ENCODE measurements around the gene CYTL1. TPM values are rescaled to one million over a fixed set of nuclear protein-coding genes. Genes with fewer than 3 reads are reported as not detected.

CYTL1 gene
- total RNA-seq, 1 experiment from 2014 or later: not detected

DNA sequence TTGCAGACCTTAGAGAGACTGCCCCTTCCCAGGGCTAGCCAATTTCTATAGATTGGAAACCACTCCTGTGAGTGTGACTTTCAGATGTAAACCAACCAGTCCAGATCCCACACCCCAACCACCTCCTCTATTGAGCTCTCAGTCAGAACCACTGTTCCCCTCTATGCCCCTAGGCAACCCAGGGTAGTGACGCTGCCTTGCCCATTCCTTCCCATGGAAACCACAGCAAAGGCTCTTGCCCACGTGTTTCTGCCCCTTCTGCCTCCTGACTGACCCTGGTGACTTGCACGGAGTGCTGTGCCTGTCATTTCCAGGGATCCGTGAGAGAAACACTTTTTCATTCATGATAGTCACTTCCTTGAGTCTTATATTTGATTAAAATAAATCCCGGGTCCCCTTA, 32.4 kb downstream of the CYTL1 start:
- Histone ChIP-seq H4K20me1 (ENCODE audit: insufficient read depth) (no peaks in the 10 kb centered on the region), H3K27me3 (ENCODE audit: insufficient read depth, low read depth) (no peaks in the 10 kb centered on the region), H3F3A (ENCODE audit: insufficient read depth, low read depth) (peaks cover 5% of the 10 kb centered on the region), H3K9me2 (ENCODE audit: insufficient read depth) (no peaks in the 10 kb centered on the region), H3K4me3 (no peak overlapping the region), H3K9me3 (ENCODE audit: insufficient read depth, low read depth) (no peaks in the 10 kb centered on the region; the same call in 1 of the 2 replicates), H3K36me3 (ENCODE audit: low read depth) (no peaks in the 10 kb centered on the region), H3K27ac (no peak overlapping the region), H3K4me1 (replicated peaks; ENCODE audit: insufficient read depth) (peaks cover 7% of the 10 kb centered on the region), H3K79me2 (ENCODE audit: low read depth) (no peaks in the 10 kb centered on the region), H2AFZ (no peak overlapping the region), H3K4me2 (no peak overlapping the region)
- BruUV-seq (replicated peaks): no TSS peak
- TF ChIP-seq EZH2 (IDR thresholded peaks at IDR 0.05; ENCODE audit: low read depth): no peak
- TF ChIP-seq, protein P1, sequence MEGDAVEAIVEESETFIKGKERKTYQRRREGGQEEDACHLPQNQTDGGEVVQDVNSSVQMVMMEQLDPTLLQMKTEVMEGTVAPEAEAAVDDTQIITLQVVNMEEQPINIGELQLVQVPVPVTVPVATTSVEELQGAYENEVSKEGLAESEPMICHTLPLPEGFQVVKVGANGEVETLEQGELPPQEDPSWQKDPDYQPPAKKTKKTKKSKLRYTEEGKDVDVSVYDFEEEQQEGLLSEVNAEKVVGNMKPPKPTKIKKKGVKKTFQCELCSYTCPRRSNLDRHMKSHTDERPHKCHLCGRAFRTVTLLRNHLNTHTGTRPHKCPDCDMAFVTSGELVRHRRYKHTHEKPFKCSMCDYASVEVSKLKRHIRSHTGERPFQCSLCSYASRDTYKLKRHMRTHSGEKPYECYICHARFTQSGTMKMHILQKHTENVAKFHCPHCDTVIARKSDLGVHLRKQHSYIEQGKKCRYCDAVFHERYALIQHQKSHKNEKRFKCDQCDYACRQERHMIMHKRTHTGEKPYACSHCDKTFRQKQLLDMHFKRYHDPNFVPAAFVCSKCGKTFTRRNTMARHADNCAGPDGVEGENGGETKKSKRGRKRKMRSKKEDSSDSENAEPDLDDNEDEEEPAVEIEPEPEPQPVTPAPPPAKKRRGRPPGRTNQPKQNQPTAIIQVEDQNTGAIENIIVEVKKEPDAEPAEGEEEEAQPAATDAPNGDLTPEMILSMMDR (conservative IDR thresholded peaks at IDR 0.05): no peak
- intact Hi-C loops (cut with micrococcal nuclease; ENCODE audit: unreplicated experiment): no loop called here
- CTCF ChIA-PET: no interaction called here
- no peak for DNase-seq
- POLR2A ChIA-PET (ENCODE audit: unreplicated experiment): no interaction called here

GRCh38 chr4:4985844-4986243, 33.4 kb downstream of the CYTL1 start:
- Histone ChIP-seq H2AFZ (no peak overlapping the region), H3K9me3 (ENCODE audit: insufficient read depth, low read depth) (no peaks in the 10 kb centered on the region; the same call in 1 of the 2 replicates), H3K36me3 (ENCODE audit: low read depth) (no peaks in the 10 kb centered on the region), H4K20me1 (ENCODE audit: insufficient read depth) (no peaks in the 10 kb centered on the region), H3K27me3 (ENCODE audit: insufficient read depth, low read depth) (no peaks in the 10 kb centered on the region), H3F3A (ENCODE audit: insufficient read depth, low read depth) (no peaks in the 10 kb centered on the region), H3K4me2 (no peak overlapping the region), H3K4me1 (replicated peaks; ENCODE audit: insufficient read depth) (no peaks in the 10 kb centered on the region; the same call in 1 of the 2 replicates), H3K27ac (no peak overlapping the region), H3K9me2 (ENCODE audit: insufficient read depth) (no peaks in the 10 kb centered on the region), H3K4me3 (no peak overlapping the region), H3K79me2 (ENCODE audit: low read depth) (no peaks in the 10 kb centered on the region)
- intact Hi-C loops (cut with micrococcal nuclease; ENCODE audit: unreplicated experiment): no loop called here
- no TSS peak for BruUV-seq (replicated peaks)
- no peak for DNase-seq
- ChIA-PET CTCF (no interaction called here), POLR2A (ENCODE audit: unreplicated experiment) (no interaction called here)
- TF ChIP-seq EZH2 (IDR thresholded peaks at IDR 0.05; ENCODE audit: low read depth): no peak
- TF ChIP-seq, protein P1 (conservative IDR thresholded peaks at IDR 0.05): 0 out of 2 replicates have a peak, but pooled peaks have one; percentile 15

GRCh38 chr4:4985036-4985435, 34.2 kb downstream of the CYTL1 start:
- Histone ChIP-seq H3K4me3 (no peak overlapping the region), H3F3A (ENCODE audit: insufficient read depth, low read depth) (no peaks in the 10 kb centered on the region), H3K4me2 (no peak overlapping the region), H3K27me3 (ENCODE audit: insufficient read depth, low read depth) (no peaks in the 10 kb centered on the region), H3K36me3 (ENCODE audit: low read depth) (no peaks in the 10 kb centered on the region), H3K4me1 (replicated peaks; ENCODE audit: insufficient read depth) (no peaks in the 10 kb centered on the region), H3K9me3 (ENCODE audit: insufficient read depth, low read depth) (no peaks in the 10 kb centered on the region; the same call in 1 of the 2 replicates), H4K20me1 (ENCODE audit: insufficient read depth) (no peaks in the 10 kb centered on the region), H3K9me2 (ENCODE audit: insufficient read depth) (no peaks in the 10 kb centered on the region), H3K27ac (no peak overlapping the region), H3K79me2 (ENCODE audit: low read depth) (no peaks in the 10 kb centered on the region), H2AFZ (no peak overlapping the region)
- TF ChIP-seq, protein P1 (conservative IDR thresholded peaks at IDR 0.05): no peak
- TF ChIP-seq EZH2 (IDR thresholded peaks at IDR 0.05; ENCODE audit: low read depth): no peak
- CTCF ChIA-PET: no interaction called here
- BruUV-seq (replicated peaks): no TSS peak
- DNase-seq: no peak
- POLR2A ChIA-PET (ENCODE audit: unreplicated experiment): no interaction called here
- intact Hi-C loops (cut with micrococcal nuclease; ENCODE audit: unreplicated experiment): no loop called here

Measured in PC-9 (cell line).